LHCN-M2 (cell line): ENCODE measurements around the gene AIG1. TPM values are rescaled to one million over a fixed set of nuclear protein-coding genes. Genes with fewer than 3 reads are reported as not detected.
"Not testable (repeated sequence)": the region's sequence is repeated elsewhere in the genome, so short reads cannot be mapped to it uniquely, and the experiment has no call there.

Experiments
- DNase-seq: peaks from one replicate; pipeline ENCODE4 v3.0.0-alpha.2; 2012; ENCODE audit warnings: low read depth
- total RNA-seq: library from RNA; depleted of rRNA; stranded (reverse); fragments of >200 nt; gene quantifications from 2 replicates; pipeline ENCODE4 v1.2.3, GENCODE V29; 2014

The AIG1 gene
- total RNA-seq, 1 experiment from 2014 or later = 41.6 TPM

DNA sequence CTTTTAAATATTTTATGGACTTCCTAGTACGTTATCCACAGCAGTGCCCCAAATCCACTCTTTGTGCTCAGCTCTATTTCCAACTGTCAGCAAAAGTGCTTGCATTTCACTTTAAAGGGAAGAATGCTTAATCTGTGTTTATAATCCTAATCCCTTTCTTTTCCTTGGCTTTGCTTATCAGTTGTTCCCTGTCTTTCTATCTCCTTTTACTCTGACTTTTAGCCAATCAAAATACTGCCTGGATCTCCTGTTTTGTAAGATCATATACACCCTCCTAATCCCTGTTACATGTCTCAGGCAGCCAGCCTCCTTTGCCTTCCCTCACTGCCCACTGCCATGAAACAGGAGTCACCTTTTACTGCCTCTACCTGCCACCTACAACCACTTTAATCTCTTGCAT, 102.9 kb downstream of the AIG1 start:
- DNase-seq = no peak

DNA sequence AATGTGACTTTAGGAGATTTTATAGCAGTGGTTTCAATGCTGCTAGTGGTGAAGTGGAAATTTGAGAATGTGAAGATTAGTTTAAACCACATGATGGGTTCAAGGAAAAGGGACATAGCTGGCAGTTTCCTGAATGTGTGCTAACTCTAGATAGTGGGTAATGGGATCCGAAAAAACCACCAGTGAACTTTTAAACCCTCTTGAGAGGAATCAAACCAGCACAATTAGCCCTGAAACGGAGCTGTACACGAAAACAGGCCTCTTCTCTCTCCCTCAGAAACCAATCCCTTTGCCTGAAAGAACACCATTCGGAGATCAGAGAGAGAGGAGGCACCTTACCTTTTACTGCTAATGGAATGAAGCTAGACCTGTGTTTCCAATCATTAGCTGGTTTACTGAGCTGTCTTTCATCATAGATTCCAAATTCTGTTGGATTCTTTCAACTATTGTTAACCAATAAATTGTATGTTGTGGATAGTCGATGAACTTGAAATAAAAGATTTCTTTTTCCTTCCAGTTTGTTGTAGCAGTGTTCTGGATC, 103.9 kb downstream of the AIG1 start:
- no peak for DNase-seq

DNA sequence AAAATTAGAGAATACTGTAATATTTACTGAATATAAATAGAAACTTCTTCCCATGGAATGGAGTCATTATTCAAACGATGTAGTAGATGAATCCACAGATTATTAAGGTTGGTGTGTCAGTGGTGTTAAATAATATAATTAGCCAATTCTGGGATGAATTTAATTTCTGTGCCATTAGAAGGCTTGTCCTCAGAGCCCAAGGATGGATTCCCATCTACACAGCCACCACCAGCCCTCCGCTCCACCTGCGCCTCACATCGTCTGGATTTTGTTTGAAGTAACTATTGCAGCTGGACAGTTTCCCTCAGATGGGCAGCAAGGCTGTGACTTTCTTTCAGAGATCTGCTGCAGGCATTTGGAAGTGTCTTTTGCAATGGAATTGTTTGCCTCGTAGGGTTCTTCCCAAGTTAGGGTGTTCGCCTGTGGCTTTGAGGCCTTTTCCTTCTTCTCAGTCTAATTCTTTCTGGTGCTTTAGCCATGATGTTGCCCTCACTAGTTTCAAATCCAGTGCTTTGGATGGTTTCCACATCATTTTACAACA, 104.7 kb downstream of the AIG1 start:
- no peak for DNase-seq

DNA sequence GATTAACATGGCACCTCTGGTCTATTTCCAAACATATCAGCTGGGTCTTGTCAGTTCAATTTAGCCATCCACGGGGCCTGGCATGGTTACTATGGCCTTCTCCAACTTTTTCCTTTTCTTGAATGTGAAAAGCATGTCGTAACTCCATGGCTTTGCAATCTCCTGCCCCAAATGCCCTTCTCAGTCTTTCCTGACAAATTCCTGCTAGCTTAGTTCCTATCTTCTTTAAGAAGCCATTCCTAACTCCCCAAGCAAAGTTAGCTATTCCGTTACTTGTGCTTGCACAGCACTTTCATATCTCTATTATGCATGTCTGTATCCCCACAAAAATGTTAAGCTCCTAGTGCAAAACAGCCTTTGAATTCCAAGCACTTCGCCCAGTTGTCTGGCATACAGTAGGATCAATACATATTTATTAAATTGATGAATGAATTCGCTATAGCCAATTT, 105.6 kb downstream of the AIG1 start:
- DNase-seq = no peak

DNA sequence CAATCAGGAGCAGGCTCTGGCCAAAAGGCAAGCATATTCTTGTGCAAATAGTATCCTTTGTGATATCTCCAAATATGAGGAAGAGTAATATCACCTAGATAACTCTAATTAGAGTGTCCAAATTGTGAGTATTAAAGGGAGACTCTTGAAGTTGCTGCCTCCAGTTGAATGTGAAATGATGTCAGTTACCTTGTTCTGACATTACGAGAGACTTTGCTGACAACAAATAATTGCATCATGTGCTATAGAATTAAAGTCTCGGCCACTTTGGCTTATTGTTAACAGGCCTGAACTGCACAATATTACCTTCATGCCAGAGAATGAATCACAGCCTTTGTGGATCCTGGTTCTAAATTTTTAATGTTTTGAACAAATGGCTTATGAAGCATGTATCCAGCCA, 106.5 kb downstream of the AIG1 start:
- no peak for DNase-seq

DNA sequence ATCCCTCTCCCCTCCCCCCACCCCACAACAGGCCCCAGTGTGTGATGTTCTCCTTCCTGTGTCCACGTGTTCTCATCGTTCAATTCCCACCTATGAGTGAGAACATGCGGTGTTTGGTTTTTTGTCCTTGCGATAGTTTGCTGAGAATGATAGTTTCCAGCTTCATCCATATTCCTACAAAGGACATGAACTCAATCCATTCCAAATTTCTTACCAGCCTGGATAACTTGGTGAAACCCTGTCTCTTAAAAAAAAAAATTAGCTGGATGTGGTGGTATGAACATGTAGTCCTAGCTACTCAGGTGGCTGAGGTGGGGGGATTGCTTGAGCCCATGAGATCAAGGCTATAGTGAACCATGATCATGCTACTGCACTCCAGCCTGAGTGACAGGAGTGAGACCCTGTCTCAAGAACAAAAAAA, 107.7 kb downstream of the AIG1 start:
- DNase-seq = not testable (repeated sequence)

DNA sequence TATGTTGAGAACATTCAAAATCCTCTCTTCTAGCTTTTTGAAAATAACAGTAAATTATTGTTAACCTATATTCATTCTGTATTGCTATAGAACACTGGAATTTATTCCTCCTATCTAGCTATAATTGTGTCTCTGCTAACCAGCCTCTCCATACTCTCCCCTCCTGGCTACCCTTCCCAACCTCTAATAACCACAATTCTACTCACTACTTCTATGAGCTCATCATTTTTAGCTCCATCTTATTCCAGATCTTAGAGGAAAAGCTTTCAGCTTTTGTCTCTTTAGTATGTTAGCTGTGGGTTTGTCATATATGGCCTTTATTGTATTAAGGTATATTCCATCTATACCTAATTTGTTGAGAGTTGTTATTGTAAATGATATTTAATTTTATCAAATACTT, 108.8 kb downstream of the AIG1 start:
- no peak for DNase-seq

DNA sequence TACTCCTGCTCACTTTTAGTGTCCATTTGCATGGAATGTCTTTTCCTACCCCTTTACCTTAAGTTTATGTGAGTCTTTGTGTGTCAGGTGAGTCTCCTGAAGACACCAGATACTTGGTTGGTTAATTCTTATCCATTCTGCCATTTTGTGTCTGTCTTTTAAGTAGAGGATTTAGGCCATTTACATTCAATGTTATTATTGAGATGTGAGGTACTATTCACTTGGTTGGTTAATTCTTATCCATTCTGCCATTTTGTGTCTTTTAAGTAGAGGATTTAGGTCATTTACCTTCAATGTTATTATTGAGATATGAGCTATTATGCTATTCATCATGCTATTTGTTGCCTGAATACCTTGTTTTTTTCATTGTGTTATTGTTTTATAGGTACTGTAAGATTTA, 113.8 kb downstream of the AIG1 start:
- DNase-seq = no peak

DNA sequence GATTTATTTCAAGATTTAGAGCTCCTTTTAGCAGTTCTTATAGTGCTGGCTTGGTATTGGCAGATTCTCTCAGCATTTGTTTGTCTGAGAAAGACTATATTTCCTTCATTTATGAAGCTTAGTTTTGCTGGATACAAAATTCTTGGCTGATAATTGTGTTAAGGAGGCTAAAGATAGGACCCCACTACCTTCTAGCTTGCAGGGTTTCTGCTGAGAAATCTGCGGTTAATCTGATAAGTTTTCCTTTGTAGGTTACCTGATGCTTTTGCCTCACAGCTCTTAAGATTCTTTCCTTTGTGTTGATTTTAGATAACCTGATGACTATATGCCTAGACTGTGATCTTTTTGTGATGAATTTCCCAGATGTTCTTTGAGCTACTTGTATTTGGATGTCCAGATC, 114.3 kb downstream of the AIG1 start:
- DNase-seq = no peak

DNA sequence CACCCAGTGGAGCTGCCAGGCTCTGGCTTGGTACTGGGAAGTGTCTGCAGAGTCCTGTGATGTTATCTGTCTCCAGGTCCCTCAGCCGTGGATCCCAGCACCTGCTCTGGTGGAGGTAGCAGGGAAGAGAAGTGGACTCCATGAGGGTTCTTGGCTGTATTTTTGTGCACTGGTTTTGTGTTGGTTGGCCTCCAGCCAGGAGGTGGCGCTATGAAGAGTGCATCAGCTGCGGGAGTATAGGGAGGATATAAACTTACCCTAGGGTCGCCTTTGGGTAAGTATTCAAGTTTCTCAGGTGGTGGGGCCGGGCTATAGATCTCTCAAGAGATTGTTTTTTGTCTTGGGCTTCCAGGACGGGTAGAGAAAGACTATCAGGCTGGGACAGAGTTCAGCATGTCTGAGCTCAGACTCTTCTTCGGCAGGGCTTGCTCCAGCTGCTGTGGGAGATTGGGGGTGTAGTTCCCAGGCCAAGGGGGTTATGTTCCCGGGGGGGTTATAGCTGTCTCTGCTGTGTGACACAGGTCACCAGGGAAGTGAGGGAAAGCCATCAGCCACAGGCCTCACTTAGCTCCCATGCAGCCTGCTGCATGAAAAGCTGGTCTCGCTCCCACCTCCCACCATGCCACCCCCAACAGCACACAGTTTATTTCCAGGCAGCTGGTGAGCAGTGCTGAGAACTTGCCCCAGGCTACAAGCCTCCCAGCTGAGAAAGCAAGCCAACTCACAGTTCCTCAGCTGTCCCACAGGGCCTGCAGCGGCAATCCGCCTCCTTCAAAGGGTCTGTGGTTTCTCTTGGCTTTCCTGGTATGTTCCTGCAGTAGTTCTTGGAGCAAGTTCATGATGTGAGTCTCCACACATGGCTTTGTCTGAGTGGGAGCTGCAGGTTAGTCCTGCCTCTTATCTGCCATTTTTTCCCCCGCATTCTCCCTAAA, 115.7 kb downstream of the AIG1 start:
- peak; percentile 91 for DNase-seq

DNA sequence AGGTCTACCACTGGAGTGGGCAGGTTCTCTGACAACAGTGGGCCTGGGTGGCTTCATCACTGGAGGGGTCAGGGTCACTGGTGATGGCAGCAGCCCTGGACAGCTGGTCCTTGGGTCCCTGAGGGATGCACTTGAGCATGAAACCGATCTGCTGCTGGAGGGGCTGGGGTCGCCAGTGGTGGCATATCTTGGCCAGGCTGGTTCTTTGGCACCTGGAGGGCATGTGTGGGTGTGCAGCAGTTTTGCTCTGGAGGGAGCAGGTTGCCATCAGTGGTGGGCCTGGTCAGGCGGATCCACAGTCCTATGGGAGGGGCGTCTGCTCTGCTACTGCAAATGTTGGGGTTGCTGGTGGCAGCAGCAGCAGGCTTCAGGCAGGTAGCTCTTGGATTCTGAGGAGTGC, 117.0 kb downstream of the AIG1 start:
- no peak for DNase-seq

DNA sequence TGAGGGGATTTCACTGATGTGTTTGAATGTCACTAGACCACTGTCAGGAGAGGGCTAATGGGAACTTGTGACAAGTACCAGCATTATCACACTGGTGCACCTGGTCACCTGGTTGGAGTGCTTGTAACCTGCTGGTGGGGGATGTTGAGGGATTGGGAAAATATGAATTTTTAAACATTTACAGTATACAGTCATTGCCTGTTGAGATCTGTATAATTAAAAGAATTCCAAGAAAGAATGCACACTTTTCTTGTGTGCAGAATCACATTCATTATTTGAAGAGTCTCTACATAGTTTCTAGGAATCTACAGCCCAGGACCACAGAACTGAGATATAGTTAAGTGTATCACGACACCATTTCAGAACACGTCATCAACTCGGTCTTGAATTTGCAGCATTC, 118.4 kb downstream of the AIG1 start:
- no peak for DNase-seq

DNA sequence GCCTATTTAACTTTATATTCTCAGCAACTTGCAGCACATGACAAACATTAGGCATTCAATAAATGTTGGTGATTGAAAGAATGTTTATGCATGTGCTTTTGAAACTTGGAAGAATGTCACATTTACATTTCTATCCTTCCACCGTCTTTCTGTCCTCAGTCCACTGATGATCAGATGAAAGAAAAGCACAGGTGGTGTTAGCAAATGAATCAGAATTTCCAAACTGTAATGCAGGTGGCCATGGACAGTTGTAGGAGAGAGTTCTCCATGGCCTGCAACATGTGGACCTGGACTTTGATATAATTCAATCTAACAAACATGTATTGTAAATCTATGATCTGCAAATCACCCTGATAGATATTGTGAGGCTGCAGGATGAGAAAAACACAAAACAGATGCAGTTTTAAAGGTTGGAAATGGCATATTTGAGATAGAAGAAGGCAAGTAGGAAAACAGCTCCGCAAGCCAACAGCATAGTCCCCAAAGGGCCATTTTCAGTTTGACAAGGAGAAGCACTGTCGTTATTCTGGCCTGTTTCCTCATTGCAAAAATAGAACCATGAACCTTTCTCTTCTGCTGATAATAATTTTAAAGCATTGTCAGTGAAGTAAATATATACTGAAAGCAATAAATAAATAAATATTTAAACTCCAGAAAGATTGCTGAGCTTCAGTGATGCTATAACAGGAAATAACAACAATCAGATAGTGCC, 119.4 kb downstream of the AIG1 start:
- DNase-seq = no peak

DNA sequence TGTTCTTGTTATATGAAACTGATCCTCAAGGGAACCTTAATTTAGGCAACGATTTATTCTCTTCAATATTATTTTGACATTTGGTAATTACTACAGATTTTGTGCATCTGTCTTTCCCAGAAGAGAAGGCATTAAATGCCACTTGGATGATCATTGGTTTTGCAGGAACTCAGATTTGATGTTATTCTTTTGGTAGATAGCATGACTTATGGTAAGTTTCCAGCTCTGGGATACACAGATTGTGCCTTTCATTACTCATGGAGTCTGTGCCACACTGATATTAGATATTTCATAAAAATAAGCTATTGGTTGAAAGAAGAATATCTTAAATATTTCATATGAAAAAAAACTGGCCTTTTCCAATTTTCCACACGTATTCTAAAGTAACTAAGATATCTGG, 120.1 kb downstream of the AIG1 start:
- no peak for DNase-seq

DNA sequence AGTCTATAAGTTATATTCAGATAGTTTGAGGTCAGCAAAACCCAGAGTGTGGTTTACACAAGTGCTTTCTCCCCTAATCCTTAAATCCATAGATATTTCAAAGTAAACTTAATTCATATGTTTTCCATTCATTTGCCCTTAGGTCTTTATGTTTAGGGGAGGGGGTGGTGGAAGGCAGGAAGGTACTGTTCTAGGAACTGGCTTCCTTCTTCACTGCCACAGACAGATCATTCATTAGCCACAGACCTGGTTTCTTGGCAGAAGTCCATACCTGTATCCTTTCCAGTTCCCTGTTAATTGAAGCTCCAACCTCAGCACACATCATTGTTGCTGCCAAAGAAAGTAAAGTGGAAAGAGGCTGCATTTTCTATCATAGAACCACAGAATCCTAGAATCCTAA, 123.0 kb downstream of the AIG1 start:
- DNase-seq = no peak

DNA sequence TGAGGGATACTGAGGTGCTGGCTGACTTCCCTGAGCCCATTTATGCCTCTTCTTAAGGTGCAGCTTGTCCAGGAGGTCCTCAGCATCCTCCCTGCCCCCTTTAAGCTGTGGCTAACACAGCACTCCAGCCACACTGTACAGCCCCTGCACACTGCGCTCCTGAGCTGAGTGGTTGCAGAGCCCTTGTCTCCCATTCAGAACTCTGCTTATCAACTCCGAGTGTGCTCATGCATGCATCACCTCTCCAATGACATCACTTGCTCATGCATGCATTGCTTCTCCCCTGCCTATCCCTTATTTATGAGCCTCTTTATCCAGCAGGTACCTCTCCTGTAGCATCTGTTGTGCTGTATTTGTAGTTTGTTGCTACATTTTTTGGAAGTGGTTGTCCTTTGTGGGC, 124.6 kb downstream of the AIG1 start:
- DNase-seq = no peak

DNA sequence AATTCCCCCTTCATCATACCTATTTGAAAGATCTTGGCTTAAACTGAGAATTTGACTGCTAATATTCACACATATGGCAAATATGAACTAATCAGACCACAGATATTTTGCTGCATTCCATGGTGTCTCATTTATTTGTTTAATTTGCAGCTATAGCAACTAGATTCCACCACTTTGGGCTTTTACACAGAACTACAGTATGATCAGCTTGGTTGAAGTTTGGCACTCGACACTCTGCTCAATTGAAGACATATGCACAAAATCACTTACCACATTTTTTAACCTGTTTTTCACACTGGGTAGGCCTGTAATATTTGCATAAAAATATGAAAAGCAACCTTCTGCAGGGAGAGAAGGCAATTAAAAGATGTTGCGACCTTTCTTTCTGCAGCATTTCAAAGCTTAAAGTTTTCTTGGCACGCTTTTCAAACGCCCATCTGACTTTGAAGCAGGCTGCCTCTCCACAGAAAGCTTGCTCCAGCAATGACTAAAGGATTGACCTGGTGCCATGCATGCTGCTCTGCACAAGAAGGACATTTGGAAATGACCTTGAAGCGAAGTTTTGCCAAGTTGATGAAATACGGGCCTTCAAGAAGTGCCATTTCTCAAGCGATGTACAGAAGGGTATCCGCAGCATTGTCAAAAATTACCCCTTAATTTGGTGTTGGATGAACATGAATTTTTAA, 126.7 kb downstream of the AIG1 start:
- DNase-seq = peak; percentile 74

DNA sequence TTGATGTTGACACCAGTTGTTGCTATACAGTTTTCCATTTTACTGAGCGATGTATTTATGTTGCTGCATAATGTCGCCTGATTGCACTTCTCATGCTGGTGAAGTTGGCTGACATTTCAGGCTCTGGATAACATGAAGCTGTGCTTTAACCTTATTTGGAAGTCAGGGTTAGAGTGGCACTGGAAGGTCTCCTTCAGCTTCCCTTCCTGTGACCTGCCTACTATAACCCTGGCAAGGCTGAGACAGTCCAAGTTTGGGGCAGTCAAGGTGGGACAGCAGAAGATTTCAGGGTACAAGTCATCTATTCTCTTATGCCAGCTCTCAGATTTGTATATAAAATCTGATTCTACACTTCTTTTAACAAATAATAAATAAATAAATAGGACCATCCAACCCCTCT, 127.6 kb downstream of the AIG1 start:
- no peak for DNase-seq

DNA sequence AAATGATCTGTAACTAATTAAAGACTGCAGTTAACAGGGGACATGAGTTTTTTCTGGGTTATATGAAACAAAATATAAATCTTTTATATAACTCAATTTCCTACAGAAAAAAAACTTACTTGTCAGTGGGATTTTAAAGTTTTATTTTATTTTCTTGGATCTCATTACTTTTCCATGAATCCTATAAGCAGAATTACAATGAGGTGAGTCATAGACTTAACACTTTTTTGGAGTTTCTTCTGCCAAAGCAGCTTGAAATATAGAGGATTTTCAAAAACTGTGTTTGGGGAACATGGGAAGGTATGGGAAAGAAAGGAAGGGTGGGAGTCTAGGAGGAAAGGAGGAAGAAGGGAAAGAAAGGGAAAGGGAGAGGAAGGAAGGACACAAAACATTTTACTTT, 130.7 kb downstream of the AIG1 start:
- peak; percentile 3 for DNase-seq

DNA sequence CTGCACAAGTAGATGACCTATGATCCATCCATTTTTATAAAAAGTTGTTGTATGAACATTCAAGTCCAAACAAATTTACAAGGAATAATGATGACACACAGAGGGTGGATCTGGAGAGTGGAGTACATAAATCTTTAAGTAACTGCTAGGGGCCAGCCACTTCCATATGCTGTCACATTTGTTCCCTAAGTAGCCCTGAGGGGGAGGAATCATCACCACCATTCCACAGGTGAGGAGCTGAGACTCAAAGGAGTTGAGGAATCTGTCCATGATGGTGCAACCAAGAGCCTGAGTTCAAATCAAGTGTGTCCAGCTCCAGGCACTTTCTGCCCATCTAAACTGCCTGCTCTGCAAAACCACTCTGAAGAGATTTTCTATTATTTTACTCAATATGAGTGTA, 132.1 kb downstream of the AIG1 start:
- DNase-seq = no peak

DNA sequence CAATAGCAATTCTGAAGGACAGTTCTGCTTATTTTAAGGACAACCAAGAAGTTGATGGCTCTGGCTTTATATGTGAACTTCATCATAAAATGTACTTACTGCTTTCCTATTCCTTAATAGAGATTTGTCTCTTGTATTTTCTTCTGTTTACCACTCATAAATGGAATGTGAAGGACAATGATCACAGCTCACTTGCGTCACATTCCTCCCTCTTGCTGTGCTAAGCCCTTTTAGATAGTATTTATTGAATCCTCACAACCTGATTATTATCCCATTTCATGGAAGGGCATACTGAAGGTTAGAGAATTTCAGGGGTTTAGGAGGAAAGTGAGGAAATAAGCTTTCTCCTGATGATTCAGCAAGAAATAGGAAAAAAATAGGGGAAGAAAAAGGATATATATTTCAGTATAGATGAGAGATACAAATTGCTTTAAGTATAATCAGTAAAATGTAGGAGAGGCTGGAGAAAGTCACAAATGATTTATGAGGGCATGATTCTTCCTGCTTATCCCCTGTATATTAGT, 132.9 kb downstream of the AIG1 start:
- no peak for DNase-seq
